Left ventricle myocardium superior (tissue), 1 donor: Measurements from ENCODE around the gene EHMT1. TPM values are rescaled to one million over a fixed set of nuclear protein-coding genes. Genes with fewer than 3 reads are reported as not detected.

Experiments
- ATAC-seq: fragments of 200-7000 bp; cut with Tn5 transposase; one replicate; pipeline ENCODE4 v1.9.1; 2020; ENCODE audit warnings: mild to moderate bottlenecking, moderate library complexity
- DNase-seq: peaks from one replicate; pipeline ENCODE4 v3.0.0-alpha.2; 2020
- intact Hi-C: fragments of 100-400 bp; cut with micrococcal nuclease; formaldehyde crosslinking; loops from one replicate; pipeline ENCODE4 v1.11.0; 2022
- total RNA-seq: library from RNA; stranded (reverse); fragmentation: NEBNext Ultra II Directional; extraction: Animal tissue kit (Norgen Biotek cat#: 25700); gene quantifications from one replicate; pipeline ENCODE4 v1.2.1, GENCODE V29; 2021
- donor health status: DM: no; HTN: yes; CAD: no; lungs with severe emphysema.

EHMT1 gene
- total RNA-seq, 1 donor from 2014 or later, result 37.0 TPM

- DNase-seq, result no peak
- intact Hi-C loops, result no loop called here
- no peak for ATAC-seq
These were observed 66.4 kb downstream of the EHMT1 start for GRCh38 chr9:137685035-137685740.

- ATAC-seq (no peak), DNase-seq (no peak)
- intact Hi-C loops, result no loop called here
These were observed 67.1 kb downstream of the EHMT1 start for GRCh38 chr9:137685741-137686420.

- DNase-seq (no peak), ATAC-seq (no peak)
- intact Hi-C loops, result no loop called here
These were observed 69.5 kb downstream of the EHMT1 start for GRCh38 chr9:137688261-137688660.

DNA sequence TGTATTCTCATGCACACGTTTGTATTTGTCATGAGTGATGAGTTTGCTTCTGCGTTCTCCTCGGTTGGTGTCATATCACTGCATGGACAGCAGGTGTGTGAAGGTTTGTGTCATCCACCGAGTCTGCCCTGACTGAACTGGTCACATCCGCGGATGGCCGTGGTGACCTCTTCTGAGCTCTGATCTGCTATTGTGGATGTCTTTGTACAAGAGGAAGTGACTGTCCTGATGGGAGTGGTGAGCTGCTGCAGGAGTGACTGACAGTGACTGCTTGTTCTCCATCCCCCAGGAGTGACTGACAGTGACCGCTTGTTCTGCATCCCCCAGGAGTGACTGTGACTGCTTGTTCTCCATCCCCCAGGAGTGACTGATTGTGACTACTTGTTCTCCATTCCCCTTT lies 69.9 kb downstream of the EHMT1 start:
- intact Hi-C loops, result no loop called here
- DNase-seq (no peak), ATAC-seq (peak; percentile 17)

DNA sequence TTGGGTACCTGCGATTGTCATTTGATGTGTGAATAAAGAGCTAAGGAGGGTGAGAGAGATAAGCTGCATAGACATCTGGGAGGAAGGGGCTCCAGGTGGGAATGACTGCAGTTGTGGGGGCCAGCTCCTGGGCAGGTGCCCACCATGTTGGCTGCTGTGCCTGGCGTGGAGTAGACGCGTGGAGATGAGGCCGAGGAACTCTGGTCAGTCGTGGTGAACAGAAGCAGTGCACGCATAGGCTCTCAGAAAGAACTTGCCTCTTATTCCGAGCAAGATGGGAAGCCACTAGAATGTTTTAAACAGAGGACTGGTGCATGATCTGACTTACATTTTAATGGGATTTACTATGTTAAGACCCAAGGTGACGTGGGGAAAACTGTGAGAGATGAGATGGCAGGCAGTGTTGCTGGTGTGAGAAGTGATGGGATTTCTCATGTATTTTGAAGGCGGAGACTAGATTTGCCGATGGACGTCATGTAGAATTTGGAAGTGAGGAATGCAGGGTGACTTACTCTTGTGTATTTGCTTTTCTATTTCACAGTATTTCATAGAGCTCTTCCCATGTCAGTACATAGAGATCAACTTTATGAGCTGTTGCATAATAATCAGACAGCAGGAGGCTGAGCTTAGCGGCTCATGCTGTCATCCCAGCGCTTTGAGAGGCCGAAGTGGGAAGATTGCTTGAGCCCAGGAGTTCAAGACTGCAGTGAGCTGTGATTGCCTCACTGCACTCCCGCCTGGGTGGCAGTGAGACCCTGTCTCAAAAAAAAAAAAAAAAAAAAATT lies 71.1 kb downstream of the EHMT1 start:
- DNase-seq (no peak), ATAC-seq (peak; percentile 61)
- intact Hi-C loops, result no loop called here

GRCh38 chr9:137690930-137691645 lies 72.3 kb downstream of the EHMT1 start:
- no peak for DNase-seq
- peak; percentile 52 for ATAC-seq
- intact Hi-C loops, result no loop called here

DNA sequence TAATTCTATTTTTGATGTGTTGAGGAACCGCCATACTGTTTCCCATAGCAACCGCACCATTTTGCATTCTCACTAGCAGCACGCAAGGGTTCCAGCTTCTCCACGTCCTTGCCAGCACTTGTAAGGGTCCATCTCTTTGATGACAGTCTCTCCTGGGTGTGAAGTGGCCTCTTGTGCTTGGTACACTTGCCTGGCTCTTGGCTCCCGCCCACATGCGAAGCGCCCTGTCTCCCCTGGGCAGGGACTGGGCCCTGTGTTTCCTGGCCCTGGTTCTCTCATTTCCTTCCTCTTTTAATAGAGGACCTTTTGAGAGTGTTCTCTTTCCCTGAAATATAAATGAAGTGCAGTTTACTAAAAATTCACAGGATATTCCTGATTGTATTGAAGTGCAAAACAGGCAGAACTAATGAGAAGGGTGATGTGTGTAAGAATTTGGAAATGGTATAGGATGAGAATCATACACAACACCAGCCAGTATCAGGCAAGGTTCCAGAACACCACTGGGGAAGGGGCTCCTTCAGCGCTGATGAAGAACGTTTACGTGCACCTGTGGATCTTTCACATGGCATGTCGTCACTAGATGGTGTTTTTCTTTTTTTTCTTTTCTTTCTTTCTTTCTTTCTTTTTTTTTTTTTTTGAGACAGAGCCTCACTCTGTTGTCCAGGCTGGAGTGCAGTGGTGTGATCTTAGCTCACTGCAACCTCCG lies 73.0 kb downstream of the EHMT1 start:
- intact Hi-C loops, result no loop called here
- DNase-seq (peak; percentile 63), ATAC-seq (peak; percentile 61)

DNA sequence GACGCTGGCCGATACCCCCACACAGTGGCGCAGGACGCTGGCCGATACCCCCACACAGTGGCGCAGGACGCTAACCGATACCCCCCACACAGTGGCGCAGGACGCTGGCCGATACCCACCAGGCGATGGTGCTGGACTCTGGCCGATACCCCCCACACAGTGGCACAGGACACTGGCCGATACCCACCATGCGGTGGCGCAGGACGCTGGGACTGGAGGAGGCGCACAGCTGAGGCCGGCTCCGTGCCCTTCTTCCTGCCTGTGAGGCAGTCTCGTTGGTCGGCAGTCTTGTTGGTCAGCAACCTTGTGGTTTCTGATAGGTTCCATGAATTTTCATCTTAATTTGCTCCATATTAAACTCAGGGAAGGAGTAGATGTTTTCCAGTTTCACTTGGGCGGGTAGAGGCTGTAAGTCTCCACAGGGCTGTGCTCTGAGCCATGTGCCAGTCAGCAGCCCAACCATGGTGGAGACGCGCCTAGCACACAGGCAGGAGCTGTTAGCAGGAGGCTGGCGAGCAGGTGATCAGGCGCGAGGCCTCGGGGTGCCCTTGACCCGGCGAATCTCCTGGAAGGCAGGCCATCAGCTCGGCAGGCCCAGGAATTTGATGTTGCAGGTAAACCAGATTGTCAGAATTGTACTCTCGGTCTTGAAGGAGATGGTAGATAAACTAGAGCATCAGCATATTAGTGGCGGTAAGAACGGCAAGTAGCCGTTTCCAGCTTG lies 75.6 kb downstream of the EHMT1 start:
- no peak for DNase-seq
- intact Hi-C loops, result no loop called here
- no peak for ATAC-seq

DNA sequence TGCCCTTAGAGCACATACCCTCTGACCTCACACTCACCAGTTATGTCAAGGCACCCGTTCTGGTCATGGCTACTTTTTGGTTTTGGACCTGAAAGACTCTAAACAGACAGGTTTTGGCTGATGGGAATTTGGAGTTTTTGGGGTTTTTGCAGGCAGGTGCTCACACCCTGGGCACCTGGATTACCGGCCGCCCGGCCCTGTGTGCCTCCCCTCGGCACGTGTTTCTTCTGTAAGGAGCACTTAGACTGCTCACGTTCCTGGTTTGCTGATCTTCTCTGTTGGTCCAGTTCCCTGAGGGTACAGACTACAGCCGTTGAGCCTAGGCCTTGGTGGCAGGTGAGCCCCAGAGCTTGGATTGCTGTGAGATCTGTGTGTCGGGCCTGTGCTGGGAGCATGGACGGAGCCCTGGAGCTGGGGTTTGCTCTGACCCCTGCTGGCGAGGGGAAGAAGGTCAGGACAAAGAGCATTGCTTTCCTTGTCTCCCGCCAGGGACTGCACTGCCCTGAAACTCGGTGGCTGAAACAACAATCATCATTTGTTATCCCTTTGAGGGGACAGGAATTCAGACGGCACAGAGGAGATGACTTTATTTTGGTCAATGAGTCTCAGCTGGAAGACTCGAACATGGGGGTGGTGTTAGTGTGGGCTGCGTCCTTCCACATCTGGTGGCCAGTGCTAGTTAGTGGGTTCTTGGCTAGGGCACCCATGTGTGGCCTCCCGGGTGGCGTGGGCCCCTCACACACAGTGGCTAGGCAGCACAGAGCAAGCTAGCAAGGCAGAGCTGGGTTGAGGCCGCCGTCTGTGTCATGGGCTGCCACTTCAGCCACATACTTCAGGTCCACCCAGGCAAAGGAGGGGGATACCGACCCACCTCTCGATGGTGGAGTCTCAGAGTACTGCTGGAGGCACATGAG lies 76.4 kb downstream of the EHMT1 start:
- intact Hi-C loops, result no loop called here
- peak; percentile 85 for ATAC-seq
- peak; percentile 69 for DNase-seq

GRCh38 chr9:137696136-137696925 lies 77.5 kb downstream of the EHMT1 start:
- no peak for ATAC-seq
- no peak for DNase-seq
- intact Hi-C loops, result no loop called here

GRCh38 chr9:137697193-137697592 lies 78.4 kb downstream of the EHMT1 start:
- intact Hi-C loops, result no loop called here

DNA sequence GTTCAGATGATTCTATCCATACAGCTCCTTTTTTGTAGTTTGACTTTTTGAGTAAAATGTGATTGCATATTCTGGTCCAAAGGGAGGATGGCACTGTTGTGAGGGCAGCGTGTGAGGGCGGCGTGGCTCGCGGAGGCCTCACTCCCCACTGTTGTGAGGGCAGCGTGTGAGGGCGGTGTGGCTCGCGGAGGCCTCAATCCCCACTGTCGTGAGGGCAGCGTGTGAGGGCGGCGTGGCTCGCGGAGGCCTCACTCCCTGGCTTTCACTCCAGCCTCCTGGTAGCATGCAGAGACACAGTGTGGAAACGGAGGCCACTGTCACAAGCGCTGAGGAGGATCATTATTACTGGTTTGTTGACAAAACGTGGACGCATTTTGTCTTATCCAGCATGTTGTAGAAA lies 79.0 kb downstream of the EHMT1 start:
- intact Hi-C loops, result no loop called here
- ATAC-seq (no peak), DNase-seq (no peak)

More at GRCh38 chr9:137697193-137697592, 78.4 kb downstream of the EHMT1 start:
- ATAC-seq (no peak), DNase-seq (no peak)

GRCh38 chr9:137700911-137701310 lies 82.1 kb downstream of the EHMT1 start:
- ATAC-seq, result no peak
- intact Hi-C loops, result no loop called here

DNA sequence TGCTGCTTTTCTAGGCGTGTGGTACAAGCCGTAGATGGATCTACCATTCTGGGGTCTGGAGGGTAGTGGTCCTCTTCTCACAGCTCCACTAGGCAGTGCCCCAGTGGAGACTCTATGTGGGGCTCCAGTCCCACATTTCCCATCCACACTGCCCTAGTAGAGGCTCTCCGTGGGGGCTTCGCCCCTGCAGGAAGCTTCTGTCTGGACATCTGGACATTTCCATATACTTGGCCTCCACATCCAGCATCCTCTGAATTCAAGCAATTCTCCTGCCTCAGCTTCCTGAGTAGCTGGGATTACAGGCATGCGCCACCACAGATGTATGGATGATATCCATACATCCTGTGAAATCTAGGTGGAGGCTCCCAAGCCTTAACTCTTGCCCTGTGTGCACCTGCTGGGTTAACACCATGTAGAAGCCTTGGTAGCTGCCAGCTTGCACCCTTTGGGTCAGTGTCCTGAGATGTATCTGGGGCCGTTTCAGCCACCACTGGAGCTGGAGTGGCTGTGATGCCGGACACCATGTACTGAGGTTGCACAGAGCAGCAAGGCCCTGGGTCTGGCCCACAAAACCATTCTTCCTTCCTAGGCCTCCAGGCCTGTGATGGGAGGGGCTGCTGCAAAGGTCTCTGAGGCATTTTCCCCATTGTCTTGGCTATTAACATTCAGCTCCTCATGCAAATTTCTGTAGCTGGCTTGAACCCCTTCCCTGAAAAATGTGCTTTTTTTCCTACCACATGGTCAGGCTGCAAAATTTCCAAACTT lies 84.0 kb downstream of the EHMT1 start:
- no peak for ATAC-seq
- DNase-seq, result no peak
- intact Hi-C loops, result no loop called here

More at GRCh38 chr9:137700911-137701310, 82.1 kb downstream of the EHMT1 start:
- DNase-seq, result no peak

- ATAC-seq (no peak), DNase-seq (no peak)
These were observed 85.2 kb downstream of the EHMT1 start for GRCh38 chr9:137703842-137704508.

More at GRCh38 chr9:137703842-137704508, 85.2 kb downstream of the EHMT1 start:
- intact Hi-C loops, result no loop called here
